ENCODE measurements around the gene CLEC16A.
"Not testable (repeated sequence)": the region's sequence is repeated elsewhere in the genome, so short reads cannot be mapped to it uniquely, and the experiment has no call there.

The CLEC16A gene

DNA sequence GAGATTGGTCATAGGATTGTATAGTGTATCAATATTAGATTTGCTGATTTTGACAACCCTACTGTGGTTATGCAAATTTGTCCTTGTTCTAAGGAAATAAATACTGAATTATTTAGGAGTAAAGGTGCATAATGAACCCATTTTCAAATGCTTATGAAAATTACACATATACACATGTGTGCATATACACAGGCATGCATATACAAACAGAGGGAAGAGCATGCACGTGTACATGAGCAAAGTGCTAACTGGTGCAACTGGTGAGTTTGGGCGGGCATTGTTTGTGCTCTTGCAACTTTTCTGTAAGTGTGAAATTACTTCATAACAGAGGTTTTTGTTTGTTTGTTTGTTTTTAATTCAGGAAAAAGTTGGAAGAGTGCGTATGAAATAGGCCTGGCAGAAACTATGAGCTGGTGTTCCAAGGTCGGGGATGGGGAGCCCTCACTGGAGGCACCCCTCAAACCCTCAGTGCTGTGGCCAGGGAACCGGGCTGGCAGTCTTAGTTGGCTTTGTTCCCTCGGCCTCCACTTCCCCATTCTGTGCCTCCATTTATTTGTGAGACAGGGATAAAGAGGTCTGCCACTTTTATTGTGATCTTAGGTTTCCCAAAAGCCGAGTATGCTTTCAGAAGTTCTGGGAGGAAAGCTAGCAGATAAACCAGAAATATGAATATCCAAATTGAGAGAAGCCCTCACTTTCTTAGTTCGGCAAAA, 7.9 kb upstream of the CLEC16A start:
- DNase-seq: no peak
- in situ Hi-C loops (cut with MboI; ENCODE audit: low pct_unique_long_range_greater_than_20kb, low sequenced_read_pairs): loop anchor here (25.0 kb wide), 1 partner anchor 399 kb away; no protein-coding TSS in a partner anchor

DNA sequence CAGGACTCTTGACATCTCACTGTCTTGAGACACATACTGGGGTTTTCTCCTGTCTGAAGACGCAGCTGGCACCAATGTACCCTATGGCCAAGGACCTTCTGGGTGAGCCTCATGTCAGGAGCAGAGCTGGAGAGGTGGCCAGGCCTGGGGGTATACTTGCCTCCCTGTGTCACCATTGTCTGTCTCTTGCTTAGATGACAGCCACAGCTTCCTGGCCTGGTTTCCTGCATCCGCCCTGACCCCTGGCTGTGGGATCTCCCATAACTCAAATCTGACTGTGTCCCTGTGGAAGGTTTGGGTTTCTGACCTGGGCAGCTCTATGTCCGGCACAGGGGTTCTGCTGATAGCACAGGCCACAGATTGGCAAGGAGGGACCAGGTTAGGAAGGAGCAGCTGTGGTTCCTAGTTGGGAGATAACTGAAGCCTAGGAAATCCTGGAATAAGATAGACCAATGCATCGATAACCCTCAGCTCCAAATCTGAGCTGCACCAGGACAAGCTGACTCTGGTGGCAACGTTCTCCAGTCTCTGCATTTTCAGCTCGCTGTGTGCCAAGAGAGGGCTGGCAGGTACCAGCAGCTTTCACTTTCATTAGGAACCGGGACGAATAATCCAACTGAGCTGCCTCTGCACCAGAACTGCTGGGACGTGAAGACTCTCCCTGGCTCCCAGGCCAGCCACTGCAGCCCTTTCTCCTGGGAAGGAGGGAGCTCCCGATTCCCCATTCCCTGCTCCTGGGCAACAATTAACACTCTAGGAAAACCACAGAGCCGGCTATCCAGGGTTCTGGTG, 7.1 kb upstream of the CLEC16A start:
- DNase-seq: no peak
- in situ Hi-C loops (cut with MboI; ENCODE audit: low pct_unique_long_range_greater_than_20kb, low sequenced_read_pairs): loop anchor here (25.0 kb wide), 1 partner anchor 400 kb away; no protein-coding TSS in a partner anchor

DNA sequence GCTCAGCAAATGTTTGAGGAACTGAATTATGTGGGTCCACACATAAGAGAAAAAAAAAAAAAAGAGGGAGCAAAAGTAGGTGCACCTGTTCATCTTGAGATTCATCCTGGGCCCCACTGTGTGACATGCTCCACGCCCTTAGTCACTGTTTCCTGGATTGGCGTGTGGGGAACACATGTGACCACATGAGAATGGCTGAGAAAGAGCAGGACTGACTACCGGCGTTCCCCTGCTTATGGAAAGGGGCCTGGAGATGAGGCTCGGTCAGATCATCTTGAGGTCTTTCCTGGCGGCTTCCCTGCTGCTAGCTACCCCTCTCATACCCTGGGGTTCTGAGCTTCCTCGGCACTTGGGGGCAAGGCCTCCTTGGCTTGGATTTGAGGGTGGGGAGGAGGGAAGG, 6.0 kb upstream of the CLEC16A start:
- in situ Hi-C loops (cut with MboI; ENCODE audit: low pct_unique_long_range_greater_than_20kb, low sequenced_read_pairs): loop anchor here (25.0 kb wide), 1 partner anchor 401 kb away; no protein-coding TSS in a partner anchor
- no peak for DNase-seq

DNA sequence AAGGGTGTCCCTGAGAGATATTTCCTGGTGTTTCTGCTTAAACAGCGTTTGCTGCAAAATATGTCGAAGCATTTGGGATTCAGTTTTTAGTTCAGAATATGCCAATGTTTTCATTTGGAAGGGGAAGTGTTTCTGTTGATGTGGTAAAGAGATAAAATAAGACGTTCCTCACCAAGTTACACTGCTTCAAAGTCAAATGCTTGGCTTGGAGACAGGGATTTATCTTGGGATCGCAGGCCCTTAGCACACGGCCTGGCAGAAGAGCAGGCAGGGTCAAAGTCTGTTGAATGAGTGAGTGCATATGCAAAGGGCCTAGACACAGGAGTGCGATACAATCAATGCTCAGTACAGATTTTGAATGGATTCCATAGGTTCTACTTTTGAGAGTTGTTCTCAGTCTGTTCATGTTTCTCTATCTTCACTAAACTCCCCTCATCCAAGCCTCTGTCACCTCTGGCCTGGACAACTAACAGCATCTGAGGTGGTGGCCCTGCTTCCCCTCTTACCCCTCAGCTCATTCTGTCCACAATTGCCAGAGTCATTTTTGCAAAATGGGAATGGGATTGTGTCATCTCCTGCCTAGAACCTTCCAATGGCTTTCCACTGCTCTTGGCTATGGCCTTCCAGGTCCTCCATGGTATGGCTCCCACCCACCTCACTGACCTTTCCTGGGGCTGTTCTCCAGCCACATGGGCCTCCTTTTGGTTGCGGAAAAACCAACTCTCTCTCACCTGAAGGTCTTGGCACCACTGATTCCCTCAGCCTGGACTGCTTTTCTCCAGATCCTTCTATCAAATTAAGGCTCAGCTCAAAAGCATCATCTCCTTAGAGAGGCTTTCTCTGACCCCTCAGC, 5.3 kb upstream of the CLEC16A start:
- DNase-seq: peak; percentile 34
- in situ Hi-C loops (cut with MboI; ENCODE audit: low pct_unique_long_range_greater_than_20kb, low sequenced_read_pairs): loop anchor here (25.0 kb wide), 1 partner anchor 402 kb away; no protein-coding TSS in a partner anchor

DNA sequence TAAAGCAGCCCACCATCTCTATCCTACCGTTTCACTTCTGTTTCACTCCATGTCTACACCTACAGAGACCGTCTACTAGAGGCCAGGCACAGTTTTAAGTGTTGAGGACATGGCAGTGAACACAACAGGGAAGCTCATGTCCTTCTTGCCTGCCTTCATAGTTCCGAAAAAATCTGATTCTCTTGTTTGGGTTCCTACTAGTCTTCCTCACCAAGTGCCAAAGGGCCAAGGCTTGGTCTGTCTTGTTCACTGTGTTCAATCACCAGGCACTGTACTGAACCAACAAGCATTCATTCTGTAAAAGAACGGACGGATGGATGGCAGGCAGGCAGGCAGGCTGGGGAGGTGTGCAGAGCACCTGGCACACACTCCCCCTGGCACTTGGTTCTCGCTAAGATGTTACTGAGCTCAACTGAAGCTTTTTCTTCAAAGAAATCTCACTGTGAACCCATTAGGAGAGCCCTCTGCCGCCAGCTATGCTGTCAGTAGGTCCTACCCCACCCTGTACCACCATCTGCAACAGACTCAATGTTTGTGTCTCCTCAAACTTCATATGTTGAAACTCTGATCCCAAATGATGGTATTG, 4.6 kb upstream of the CLEC16A start:
- in situ Hi-C loops (cut with MboI; ENCODE audit: low pct_unique_long_range_greater_than_20kb, low sequenced_read_pairs): loop anchor here (25.0 kb wide), 1 partner anchor 402 kb away; no protein-coding TSS in a partner anchor
- no peak for DNase-seq

DNA sequence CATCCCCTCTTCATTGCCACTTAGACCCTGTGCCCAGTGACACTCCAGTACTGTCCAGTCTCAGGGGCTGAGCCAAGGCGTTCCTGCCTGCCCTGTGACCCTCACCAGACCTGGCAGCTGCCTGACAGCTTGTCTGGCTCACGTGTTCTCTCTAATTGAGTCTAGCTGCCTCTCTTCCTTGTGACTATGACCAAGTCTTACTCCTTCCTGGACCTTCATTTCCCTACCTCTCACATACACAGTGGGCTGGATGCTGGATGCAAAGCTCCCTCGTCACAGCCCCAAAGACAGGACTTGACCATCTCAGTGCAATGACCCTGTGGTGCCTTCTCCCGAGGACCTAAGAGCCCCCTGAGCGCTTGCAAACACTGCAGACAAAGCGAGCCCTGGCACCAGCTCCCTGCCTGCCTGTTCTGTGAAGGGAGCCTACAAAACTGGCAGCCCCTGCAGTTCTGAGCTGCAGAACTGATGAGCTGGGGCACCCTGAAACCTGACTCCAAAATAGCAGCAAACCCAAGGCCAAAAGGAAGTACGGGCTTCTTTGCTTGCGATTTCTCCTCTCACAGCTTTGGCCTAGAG, 3.8 kb upstream of the CLEC16A start:
- no peak for DNase-seq
- in situ Hi-C loops (cut with MboI; ENCODE audit: low pct_unique_long_range_greater_than_20kb, low sequenced_read_pairs): loop anchor here (25.0 kb wide), 1 partner anchor 403 kb away; no protein-coding TSS in a partner anchor

DNA sequence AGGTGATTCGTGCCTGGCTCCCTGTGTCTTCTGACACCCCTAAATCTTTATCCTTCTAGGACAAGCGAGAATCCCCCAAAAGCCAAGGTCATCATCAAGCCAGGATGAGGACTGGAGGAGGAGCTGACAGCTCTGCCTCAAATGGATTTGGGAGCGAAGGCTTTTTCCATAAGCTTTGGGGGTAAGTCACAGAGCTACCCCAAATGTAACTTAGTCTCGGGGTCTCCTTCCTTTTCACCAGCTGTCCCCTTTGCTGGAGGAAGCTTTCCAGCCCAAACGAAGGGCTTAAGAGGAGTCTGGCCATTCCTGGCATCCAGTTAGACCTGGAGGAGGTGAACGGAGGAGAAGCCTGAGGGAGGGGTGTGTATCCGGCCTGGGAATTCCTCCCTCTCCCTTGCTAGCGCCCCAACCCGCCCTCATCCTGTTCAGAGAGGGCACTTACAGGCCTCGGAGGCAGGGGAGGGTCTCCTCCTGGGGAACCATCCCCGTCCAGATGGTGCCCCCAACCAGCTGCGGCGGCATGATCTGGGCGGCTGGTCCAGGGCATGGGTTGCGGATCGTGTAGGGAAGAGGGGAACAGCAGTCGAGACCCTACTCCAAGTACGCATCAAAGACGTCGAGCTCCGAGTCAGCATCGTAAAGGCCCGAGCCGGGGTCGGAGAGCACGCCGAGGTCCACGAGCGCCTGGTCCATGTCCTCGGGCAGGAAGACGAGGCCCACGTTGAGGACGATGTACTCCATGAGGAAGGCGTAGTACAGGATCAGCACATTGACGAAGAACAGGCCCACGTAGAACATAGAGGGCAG, 3.0 kb upstream of the CLEC16A start:
- DNase-seq: no peak
- in situ Hi-C loops (cut with MboI; ENCODE audit: low pct_unique_long_range_greater_than_20kb, low sequenced_read_pairs): loop anchor here (25.0 kb wide), 1 partner anchor 404 kb away; no protein-coding TSS in a partner anchor

DNA sequence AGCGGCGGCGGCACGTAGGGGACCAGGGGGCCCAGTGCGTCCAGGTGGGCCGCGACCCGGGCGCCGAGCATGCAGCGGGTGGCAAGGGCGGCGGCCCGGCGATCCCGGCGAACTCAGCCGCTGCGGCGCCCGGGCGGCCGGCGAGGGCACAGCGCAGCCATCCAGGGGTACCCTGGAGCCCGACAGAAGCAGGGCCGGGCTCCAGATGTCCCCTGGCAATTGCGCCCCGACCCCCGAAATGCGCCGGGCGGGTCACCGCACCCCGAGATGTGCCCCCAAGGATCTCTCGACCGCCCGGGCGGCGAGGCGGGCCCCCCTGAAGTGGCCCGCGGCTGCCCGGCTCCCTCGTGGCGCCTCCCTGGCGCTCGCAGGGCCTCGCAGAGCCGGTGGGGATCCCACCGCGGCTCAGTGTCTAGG, 2.4 kb upstream of the CLEC16A start:
- DNase-seq: not testable (repeated sequence)

DNA sequence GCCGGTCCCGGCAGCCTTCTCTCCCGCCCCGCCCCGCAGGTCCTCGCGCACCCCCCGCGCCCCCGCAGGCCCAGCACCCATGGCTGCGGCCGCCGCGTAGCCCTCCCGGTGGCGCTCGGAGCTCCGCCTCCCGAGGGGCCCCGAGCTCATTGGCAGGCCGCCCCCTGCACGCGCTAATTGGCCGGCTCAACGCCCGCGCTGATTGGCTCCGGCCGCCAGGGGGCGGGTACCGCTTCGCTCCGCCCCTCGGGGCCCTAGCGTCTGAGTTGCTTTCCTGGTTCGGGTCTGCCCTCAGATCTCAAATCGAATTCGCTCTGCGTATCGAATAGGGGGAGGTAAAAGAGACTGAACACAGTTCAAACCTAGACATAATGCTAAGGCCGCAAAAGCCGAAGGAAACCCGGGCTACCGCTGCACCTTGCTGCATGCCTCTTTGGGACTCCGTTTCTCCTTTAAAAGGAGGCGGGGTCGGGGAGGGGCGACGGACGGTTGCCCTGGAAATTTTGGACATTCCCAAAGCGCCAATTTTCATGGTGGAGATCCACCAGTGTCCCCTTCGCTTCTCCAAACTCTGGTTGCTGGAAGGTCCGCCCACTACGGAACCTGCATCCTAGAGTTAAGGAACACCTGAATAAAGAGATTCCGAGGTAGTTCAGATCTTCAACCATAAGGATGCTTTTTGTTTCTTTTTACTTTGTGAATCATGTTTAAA, 1.9 kb upstream of the CLEC16A start, which contains the start of gene DEXI:
DEXI (minus strand) TSS at position 117 of the 712 bp plus-strand sequence. CDS start 463 bp downstream, outside the sequence.
- peak; percentile 92 for DNase-seq
- in situ Hi-C loops (cut with MboI; ENCODE audit: low pct_unique_long_range_greater_than_20kb, low sequenced_read_pairs): loop anchor here (25.0 kb wide), 1 partner anchor 405 kb away; no protein-coding TSS in a partner anchor

More for the DNA sequence above, 2.4 kb upstream of the CLEC16A start:
- in situ Hi-C loops (cut with MboI; ENCODE audit: low pct_unique_long_range_greater_than_20kb, low sequenced_read_pairs): loop anchor here (25.0 kb wide), 1 partner anchor 405 kb away; no protein-coding TSS in a partner anchor

DNA sequence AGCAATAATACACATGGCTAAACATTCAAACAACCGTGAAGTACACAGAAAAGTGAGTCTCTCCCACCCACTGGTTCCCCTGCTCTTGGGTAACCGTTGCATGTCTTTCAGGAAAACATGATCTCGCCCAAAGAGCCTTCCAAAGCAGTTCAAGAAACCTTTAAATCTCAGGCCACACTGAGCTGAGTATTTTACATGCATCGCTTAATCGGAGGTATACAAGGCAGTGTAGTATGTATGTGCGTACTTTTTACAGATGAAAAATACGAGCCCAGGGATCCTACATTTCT, 1.4 kb upstream of the CLEC16A start:
- DNase-seq: no peak
- in situ Hi-C loops (cut with MboI; ENCODE audit: low pct_unique_long_range_greater_than_20kb, low sequenced_read_pairs): loop anchor here (25.0 kb wide), 1 partner anchor 406 kb away; no protein-coding TSS in a partner anchor

DNA sequence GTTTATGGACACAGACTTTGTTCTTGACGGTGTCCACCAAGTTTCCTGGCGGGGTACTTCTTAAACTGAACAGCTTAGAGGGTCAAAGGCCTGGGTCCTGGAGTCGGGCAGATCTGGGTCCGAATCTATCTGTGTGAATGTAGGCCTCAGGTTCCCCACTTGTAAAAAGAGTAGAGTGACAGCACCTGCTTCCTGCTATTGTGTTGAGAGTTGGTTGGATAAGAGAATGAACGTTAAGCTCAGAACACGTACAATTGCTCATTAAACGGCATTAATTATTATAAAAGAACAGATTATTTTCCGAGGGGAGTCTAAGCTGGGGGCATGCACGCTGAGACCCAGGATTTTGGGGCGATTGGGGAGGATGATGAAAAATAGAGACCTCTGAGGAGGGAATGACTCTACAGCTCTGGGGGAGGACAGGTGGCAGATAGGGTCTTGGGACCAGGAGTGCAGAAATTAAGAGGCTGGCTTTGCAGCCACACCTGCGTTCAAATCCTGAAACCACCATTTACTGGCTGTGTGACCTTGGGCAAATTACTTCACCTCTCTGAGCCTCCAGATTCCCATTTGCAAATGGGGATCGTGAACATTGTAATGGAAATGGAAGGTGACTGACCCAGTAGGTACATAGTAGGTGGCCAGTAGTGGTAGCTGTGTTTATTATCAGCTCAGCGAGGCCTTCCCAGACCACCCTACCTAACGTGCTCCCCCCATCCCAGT, 862 bp downstream of the CLEC16A start:
- in situ Hi-C loops (cut with MboI; ENCODE audit: low pct_unique_long_range_greater_than_20kb, low sequenced_read_pairs): loop anchor here (25.0 kb wide), 1 partner anchor 408 kb away; no protein-coding TSS in a partner anchor
- no peak for DNase-seq

DNA sequence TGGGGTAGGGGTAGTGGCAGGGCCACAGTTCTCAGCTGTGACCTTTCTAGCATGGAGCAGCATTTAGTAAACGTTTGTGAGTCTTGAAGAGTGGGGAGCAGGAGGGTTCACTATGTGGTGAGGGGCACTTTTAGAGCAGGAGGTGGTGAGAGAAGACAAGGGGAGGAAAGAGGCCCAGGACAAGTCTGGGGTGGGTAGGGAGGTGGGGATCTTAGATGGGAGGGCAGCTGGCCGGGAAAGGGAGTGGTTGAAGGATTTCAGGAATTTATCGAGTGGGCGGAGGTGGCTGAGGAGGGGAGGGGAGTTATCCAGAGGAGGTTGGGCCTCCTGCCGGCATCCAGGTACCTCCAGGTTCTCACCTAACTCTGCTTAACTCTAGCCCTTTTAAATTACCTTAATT, 1.9 kb downstream of the CLEC16A start:
- no peak for DNase-seq
- in situ Hi-C loops (cut with MboI; ENCODE audit: low pct_unique_long_range_greater_than_20kb, low sequenced_read_pairs): loop anchor here (25.0 kb wide), 1 partner anchor 409 kb away; no protein-coding TSS in a partner anchor

DNA sequence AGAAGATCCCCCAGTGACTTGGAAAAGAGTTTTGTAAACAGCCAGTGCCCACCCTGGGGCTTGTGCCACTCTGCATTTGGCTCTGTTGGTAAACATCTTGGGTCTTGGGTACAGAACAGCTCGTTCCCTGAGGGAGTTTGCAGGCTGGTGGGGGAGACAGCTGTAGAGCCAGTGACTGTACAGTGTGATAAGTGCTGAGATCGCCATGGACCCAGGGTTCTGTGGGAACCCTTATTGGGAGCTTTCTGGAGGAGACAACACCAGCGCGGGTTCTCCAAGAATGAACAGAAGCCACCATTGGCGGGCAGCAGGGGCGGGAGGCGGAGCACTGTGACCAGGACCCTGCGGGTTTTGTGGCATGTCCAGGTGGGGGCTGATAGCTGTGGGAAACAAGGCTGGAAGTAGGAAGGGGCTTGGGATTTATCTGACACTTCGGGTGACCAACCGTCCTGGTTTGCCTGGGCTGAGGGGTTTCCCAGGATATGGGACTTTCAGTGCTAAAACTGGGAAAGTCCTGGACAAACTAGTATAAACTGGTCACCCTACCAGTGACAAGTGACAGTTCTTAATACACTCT, 2.9 kb downstream of the CLEC16A start:
- in situ Hi-C loops (cut with MboI; ENCODE audit: low pct_unique_long_range_greater_than_20kb, low sequenced_read_pairs): loop anchor here (25.0 kb wide), 1 partner anchor 410 kb away; no protein-coding TSS in a partner anchor
- no peak for DNase-seq

DNA sequence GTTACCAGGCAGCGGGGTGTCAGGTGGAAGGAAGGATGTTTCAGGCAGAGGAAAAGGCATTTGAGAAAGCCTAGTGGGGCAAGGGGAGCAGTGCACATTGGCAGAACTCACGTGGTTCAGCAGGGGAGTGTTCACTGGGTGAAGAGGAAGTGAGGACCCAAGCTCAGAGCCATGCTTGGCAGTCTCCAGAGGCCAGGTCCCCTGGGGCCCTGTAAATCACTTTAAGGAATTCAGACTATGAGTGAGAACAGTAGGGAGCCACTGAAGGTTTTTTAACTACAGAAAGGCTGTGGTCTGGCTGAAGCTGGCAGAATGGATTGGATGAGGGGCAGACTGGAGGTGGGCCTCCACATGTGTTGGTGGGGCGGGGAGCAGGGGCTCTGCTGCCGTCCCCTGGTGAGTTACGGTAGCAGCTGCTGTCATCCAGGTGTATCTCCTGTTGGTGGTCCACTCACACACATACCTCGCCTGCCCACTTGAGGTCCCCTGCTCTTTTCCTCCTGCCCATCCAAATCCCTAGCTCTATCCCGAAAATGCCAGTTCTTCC, 5.1 kb downstream of the CLEC16A start:
- in situ Hi-C loops (cut with MboI; ENCODE audit: low pct_unique_long_range_greater_than_20kb, low sequenced_read_pairs): loop anchor here (25.0 kb wide), 1 partner anchor 412 kb away; no protein-coding TSS in a partner anchor
- peak; percentile 81 for DNase-seq

DNA sequence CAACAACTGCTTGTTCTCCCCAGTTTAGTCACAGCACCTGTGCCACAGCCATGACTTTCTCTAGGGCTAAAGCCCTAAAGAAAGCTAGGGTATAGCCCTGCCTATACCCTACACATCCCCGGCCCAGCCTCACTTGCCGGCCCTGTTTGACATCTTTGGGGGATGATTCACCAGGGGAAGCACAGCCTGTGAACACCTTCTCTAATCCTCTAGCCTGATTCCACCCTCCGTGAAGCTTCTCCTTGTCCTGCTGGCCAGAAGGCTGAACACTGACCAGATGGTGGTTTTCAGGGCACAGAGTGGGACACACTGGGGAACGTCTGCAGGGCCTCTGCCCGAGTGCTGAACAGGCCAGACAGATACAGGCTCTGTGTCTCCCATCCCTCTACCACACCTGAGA, 6.0 kb downstream of the CLEC16A start:
- no peak for DNase-seq
- in situ Hi-C loops (cut with MboI; ENCODE audit: low pct_unique_long_range_greater_than_20kb, low sequenced_read_pairs): loop anchor here (25.0 kb wide), 2 partner anchors 562 to 737 kb away; no protein-coding TSS in a partner anchor

Measured in KBM-7 (cell line).